KMS-11 (cell line): ENCODE measurements around the gene HSH2D.

ENCODE experiments used
- H2AFZ ChIP-seq: fragments of 200-600 bp; sonication (generic); 2 replicates; pipeline ENCODE4 v1.6.1; 2016; ENCODE audit warnings: antibody characterized with exemption, mixed run types, low read depth
- H3K27ac ChIP-seq: fragments of 200-600 bp; sonication (generic); 2 replicates; pipeline ENCODE4 v1.6.1; 2016; ENCODE audit warnings: mild to moderate bottlenecking, mixed run types
- H3K27me3 ChIP-seq: fragments of 200-600 bp; sonication (generic); 2 replicates; pipeline ENCODE4 v1.6.1; 2017; ENCODE audit warnings: mild to moderate bottlenecking, low read depth, mixed run types, moderate library complexity; ENCODE audit not compliant: insufficient read depth
- H3K36me3 ChIP-seq: fragments of 200-600 bp; sonication (generic); 2 replicates; pipeline ENCODE4 v1.6.1; 2017; ENCODE audit warnings: mild to moderate bottlenecking, mixed run types; ENCODE audit not compliant: insufficient read depth
- H3K4me1 ChIP-seq: fragments of 200-600 bp; sonication (generic); 2 replicates; pipeline ENCODE4 v1.6.1; 2016; ENCODE audit warnings: mild to moderate bottlenecking, low read depth, mixed run types; ENCODE audit not compliant: poor library complexity, severe bottlenecking
- H3K4me2 ChIP-seq: fragments of 200-600 bp; sonication (generic); 2 replicates; pipeline ENCODE4 v1.7.0; 2016; ENCODE audit warnings: mild to moderate bottlenecking, mixed run types
- H3K4me3 ChIP-seq: fragments of 200-600 bp; sonication (generic); IDR thresholded peaks from 2 replicates; pipeline ENCODE4 v1.6.1; 2017; ENCODE audit warnings: low read depth, low read length, mixed read lengths; ENCODE audit not compliant: insufficient read depth
- H3K79me2 ChIP-seq: fragments of 200-600 bp; sonication (generic); 2 replicates; pipeline ENCODE4 v1.6.1; 2016; ENCODE audit warnings: low read depth, mixed run types; ENCODE audit not compliant: insufficient read depth
- H3K9ac ChIP-seq: fragments of 200-600 bp; sonication (generic); 2 replicates; pipeline ENCODE4 v1.6.1; 2016; ENCODE audit warnings: mild to moderate bottlenecking, mixed run types
- H4K20me1 ChIP-seq: fragments of 200-600 bp; sonication (generic); 2 replicates; pipeline ENCODE4 v1.6.1; 2016; ENCODE audit warnings: mild to moderate bottlenecking, mixed run types; ENCODE audit not compliant: insufficient read depth
- TF ChIP-seq, protein P1 (sequence below): fragments of 200-600 bp; sonication (generic); conservative IDR thresholded peaks from 2 replicates; pipeline ENCODE4 v1.6.1; 2017; ENCODE audit warnings: low read depth, mild to moderate bottlenecking, antibody characterized with exemption, low read length, moderate library complexity, mixed read lengths

The HSH2D gene

DNA sequence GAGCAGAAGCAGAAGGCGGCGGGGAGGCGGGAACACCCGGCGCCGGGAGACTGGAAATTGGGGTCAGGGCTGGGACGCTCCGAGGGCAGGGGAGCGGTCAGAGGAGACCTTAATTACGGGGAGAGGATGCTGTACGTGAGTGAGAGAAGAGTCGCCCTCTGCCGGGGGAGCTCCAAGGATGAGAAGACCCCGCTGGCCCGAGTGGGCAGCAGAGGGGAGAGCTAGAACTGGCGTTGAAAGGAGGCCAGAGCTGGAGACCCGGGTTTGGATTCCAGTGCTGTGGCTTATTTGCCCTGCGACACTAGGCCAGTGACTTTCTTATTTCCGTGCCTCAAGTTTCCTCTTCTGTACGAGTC, 42.3 kb downstream of the HSH2D start:
- peak overlapping the region; percentile 82 for H3K4me2 ChIP-seq
- peak overlapping the region; percentile 68 for H2AFZ ChIP-seq
- H3K27ac ChIP-seq = peak overlapping the region; percentile 20; the same call in 1 of the 2 replicates
- H4K20me1 ChIP-seq = no peaks in the 10 kb centered on the region
- TF ChIP-seq, protein P1, sequence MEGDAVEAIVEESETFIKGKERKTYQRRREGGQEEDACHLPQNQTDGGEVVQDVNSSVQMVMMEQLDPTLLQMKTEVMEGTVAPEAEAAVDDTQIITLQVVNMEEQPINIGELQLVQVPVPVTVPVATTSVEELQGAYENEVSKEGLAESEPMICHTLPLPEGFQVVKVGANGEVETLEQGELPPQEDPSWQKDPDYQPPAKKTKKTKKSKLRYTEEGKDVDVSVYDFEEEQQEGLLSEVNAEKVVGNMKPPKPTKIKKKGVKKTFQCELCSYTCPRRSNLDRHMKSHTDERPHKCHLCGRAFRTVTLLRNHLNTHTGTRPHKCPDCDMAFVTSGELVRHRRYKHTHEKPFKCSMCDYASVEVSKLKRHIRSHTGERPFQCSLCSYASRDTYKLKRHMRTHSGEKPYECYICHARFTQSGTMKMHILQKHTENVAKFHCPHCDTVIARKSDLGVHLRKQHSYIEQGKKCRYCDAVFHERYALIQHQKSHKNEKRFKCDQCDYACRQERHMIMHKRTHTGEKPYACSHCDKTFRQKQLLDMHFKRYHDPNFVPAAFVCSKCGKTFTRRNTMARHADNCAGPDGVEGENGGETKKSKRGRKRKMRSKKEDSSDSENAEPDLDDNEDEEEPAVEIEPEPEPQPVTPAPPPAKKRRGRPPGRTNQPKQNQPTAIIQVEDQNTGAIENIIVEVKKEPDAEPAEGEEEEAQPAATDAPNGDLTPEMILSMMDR = peak; percentile 30; the same call in 1 of the 2 replicates
- H3K79me2 ChIP-seq = peaks cover 18% of the 10 kb centered on the region
- H3K27me3 ChIP-seq = peaks cover 7% of the 10 kb centered on the region; the same call in 1 of the 2 replicates
- H3K4me3 ChIP-seq = no peak overlapping the region
- no peaks in the 10 kb centered on the region for H3K36me3 ChIP-seq
- peaks cover 12% of the 10 kb centered on the region for H3K4me1 ChIP-seq
- peak overlapping the region; percentile 65 for H3K9ac ChIP-seq

DNA sequence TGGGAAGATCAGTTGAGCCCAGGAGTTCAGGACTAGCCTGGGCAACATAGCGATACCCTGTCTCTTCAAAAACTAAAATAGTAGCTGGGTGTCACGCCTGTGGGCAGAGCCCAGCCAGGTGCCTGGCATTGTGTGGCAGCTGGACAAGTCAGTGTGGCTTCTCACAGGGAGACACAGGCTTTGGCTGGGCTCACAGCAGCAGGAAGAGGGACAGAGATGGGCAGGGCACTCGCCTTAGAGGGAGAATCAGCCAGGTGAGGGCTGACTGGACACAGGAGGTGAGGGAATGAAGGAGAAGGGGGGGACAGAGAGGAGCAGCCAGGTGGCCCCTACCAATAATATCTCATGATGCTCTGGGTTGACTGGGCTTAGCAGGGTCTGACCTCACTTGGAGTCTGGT, 45.0 kb downstream of the HSH2D start:
- Histone ChIP-seq H3K4me1 (peaks cover 8% of the 10 kb centered on the region), H3K9ac (no peak overlapping the region), H3K4me3 (no peak overlapping the region), H3K27me3 (peaks cover under 1% of the 10 kb centered on the region; the same call in 1 of the 2 replicates), H2AFZ (no peak overlapping the region), H3K27ac (no peak overlapping the region), H3K79me2 (peaks cover 18% of the 10 kb centered on the region), H4K20me1 (no peaks in the 10 kb centered on the region), H3K4me2 (no peak overlapping the region), H3K36me3 (no peaks in the 10 kb centered on the region; the same call in 1 of the 2 replicates)
- TF ChIP-seq, protein P1 = no peak

DNA sequence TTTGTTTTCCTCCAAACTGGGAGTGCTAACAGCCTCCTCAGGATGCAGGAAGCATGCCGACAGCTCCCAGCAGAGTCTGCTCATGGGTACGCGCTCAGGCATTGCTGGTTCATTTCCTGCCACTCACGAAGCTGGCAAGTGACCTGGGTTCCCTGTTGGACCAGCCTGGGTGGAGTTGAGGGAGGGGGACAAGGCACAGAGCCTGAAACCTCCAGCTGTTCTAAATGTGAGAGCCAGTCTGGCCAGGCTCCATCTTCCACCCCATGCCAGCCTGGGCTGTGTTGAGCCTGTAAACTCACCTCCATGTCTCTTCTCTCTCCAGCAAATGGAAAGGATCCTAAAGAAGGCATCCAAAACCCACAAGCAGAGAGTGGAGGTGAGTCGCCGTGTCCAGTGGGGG, 46.7 kb downstream of the HSH2D start:
- H3K27me3 ChIP-seq = no peaks in the 10 kb centered on the region
- peaks cover 4% of the 10 kb centered on the region for H3K4me1 ChIP-seq
- H3K9ac ChIP-seq = no peak overlapping the region
- H3K79me2 ChIP-seq = peaks cover 18% of the 10 kb centered on the region
- no peak overlapping the region for H3K27ac ChIP-seq
- TF ChIP-seq, protein P1 = no peak
- H3K4me3 ChIP-seq = no peak overlapping the region
- no peak overlapping the region for H2AFZ ChIP-seq
- H3K4me2 ChIP-seq = no peak overlapping the region
- no peaks in the 10 kb centered on the region; the same call in 1 of the 2 replicates for H3K36me3 ChIP-seq
- no peaks in the 10 kb centered on the region for H4K20me1 ChIP-seq

DNA sequence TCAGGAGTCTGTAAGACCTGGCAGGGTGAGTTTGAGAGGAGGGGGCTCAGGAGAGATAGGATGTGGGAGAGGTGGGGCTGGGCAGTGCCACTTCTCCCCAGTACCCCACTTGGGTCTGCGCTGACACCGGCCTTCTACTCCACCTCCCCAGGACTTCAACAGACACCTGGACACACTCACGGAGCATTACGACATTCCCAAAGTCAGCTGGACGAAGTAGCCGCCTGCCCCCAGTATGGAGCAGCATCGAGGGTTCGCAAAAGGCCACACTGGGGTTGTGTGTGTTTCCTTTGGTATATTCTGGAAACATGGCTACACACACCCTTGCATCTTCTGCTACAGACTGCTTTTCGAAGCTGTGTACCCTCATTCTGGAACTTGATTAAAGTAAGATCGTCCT, 47.3 kb downstream of the HSH2D start:
- Histone ChIP-seq H3K36me3 (no peaks in the 10 kb centered on the region; the same call in 1 of the 2 replicates), H3K4me3 (no peak overlapping the region), H3K27me3 (no peaks in the 10 kb centered on the region), H3K4me1 (peaks cover 4% of the 10 kb centered on the region), H3K4me2 (no peak overlapping the region), H3K27ac (no peak overlapping the region), H3K9ac (no peak overlapping the region), H3K79me2 (peaks cover 14% of the 10 kb centered on the region), H2AFZ (no peak overlapping the region), H4K20me1 (no peaks in the 10 kb centered on the region)
- TF ChIP-seq, protein P1 = no peak
